GM12801 (cell line): ENCODE results near the gene OOSP4B.

Experiments
- CTCF ChIP-seq: IDR thresholded peaks from one replicate; pipeline ENCODE4 v1.5.1; 2011; ENCODE audit warnings: control low read depth; ENCODE audit not compliant: insufficient read length; ENCODE audit errors: extremely low read depth

The OOSP4B gene

GRCh38 chr11:60016881-60017280, at the start of gene OOSP4B:
Gene OOSP4B (plus strand): TSS chr11:60017181.
- TF ChIP-seq CTCF: no peak

- TF ChIP-seq CTCF: no peak
Measured at GRCh38 chr11:59967677-59968394, 49.1 kb upstream of the OOSP4B start.

GRCh38 chr11:59968395-59968783, 48.6 kb upstream of the OOSP4B start:
- no peak for TF ChIP-seq CTCF

GRCh38 chr11:59973097-59973496, 43.9 kb upstream of the OOSP4B start:
- TF ChIP-seq CTCF: no peak

- TF ChIP-seq CTCF: no peak
Measured at GRCh38 chr11:59981106-59981770, 35.7 kb upstream of the OOSP4B start.

- no peak for TF ChIP-seq CTCF
Measured at GRCh38 chr11:59983212-59983611, 33.8 kb upstream of the OOSP4B start.

GRCh38 chr11:59984368-59984767, 32.6 kb upstream of the OOSP4B start:
- no peak for TF ChIP-seq CTCF
